ENCODE measurements around the gene AFAP1. TPM values are rescaled to one million over a fixed set of nuclear protein-coding genes. Genes with fewer than 3 reads are reported as not detected.

AFAP1 gene
- total RNA-seq, 1 donor = under 0.01 TPM

DNA sequence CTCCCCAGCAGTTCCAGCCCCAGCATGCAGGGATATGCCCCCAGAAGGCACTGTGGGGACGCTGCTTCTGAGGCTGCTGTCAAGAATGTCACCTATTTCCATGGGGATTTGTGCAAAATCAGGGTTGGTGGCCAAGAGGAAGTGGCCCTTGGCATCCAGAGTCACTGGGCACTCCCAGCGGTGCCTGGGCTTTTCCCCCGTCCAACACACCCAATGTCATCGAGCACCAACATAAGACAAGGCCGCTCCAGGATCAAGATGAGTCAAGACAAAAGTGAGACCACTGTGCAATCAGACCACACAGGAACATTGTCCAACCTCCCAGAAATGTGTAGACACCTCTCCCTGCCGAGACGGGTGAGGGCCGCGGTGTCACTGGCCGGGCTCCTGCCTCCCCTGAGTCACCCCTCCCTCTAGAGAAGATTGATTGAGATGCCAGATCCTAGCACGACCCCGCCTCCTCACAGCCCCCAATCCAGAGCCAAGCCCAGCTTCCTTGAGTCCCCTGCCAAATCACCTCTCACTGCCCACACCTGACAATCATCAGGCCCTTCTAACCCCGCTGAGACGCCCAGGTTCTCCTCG is 194.3 kb downstream of the AFAP1 start:
- DNase-seq (ENCODE audit: low read depth in 2 of 3, low spot score in 2 of 3) = no peak

DNA sequence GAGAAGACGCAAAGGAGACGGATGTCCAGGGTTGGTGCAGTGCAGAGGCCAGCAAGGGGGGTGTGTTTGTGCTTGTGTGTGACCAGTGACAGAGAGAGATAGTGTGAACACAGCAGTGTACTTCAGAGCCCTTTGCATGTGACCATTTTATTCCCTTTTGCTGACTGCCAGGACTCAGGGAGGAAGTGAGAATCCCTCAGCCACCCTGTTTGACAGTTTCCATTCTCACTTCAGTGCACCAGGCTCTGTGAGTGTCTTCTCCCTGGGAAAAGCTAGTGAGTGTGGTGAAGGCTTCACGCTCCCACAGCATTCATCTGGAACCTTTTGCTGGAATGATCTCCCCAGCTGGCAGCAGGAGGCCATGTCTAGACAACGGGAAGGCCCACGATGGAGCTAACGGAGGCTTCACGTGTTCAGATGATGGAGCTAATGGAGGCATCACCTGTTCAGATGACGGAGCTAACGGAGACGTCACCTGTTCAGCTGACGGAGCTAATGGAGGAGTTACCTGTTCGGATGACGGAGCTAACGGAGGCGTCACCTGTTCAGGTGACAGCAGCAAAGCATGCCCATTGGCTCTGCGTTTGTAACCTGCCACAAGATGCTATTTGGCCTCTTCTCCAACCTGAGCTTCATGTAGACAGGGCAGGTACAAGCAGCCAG is 195.4 kb downstream of the AFAP1 start:
- DNase-seq (ENCODE audit: low read depth in 2 of 3, low spot score in 2 of 3) = no peak

DNA sequence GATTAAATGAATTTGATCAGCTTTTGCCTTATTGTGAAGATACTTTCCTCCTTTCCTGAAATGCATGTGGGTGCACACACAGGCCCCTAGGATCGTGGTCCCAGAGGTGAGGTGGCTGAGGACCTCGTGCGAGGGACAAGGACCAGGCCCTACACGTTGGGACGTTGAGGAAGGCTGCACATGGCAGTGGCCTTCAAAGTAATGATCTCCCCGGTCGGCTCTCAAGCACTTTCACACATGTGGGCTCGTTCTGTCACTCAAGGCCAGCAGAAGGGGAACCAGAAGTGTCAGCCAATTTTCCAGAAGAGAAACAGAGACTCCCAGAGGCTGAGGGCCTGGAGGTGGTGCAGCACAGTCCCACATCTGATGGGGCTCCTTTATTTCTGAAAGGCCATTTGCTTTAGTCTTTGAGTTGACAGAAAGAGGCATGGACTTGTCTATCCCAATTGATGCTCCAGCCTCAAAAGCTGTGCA is 196.8 kb downstream of the AFAP1 start:
- no peak for DNase-seq (ENCODE audit: low read depth in 2 of 3, low spot score in 2 of 3)

DNA sequence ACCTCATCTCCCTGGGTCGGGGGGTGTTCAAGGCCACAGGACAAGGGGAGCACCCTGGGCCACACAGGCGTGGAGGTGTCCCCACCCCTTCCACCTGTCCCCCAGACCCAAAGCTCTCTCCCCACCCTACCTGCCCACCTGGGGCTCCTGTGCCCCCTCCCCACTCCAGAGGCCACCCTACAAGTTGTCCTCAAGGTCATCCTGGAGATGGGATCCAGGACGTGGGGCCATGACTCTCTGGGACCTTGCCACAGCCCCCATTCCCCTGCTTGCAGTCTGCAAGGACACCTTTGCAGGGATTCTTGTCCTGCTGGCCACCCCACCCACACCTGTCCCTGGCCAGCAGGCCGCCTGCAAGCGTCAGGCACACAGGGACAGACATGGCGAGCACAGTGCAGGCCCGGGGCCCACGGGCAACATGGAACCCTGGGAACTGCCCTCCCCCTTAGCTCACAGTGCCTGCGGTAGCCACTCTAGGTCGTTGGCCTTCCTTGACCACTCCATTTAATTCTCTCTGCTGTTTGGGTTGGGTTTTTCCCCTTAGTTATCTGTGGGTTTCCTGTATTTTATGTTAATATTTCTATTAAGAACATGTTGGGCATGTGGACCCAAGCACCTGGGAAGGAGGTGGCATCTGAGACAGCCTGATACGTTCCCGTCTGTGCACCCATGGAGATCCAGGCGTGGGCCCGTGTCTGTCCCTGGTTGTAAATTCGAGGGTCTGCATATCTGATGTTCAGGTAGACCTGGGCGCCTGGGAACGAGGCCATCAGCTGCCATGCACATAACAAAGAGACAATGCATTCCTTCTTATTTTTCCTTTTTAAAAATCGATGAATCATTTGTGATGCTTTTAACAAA is 197.5 kb downstream of the AFAP1 start:
- DNase-seq (ENCODE audit: low read depth in 2 of 3, low spot score in 2 of 3) = no peak

DNA sequence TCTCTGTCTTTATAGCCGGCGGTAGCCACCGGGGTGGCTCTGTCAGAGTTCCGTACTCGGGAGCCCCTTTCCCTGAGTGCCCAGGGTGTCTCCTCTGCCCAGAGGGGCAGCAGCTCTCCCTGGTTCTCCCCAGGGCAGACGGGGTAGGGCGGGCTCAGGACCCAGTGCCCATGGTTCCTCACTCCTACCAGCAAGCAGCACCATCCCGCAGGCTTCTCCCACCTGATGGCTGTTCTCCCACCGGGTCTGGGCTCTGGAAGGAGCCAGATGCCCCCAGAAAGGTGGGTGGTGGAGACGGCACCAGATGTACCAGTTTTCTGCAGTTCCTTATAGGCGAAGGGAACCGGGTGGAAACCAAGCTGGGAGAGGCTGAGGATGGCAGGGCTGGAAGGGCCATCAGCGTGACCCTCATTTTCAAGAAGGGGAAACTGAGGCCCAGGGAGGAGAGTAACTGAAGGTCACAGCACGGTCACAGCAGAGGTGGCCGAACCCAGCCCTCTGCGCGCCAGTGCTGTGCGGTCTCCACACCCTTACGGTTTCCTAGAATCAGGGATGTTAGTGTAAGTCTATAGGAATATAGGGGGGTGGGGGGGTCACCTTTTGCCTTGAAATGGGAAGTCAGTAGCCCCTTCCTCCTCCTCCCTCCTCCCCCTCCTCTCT is 198.7 kb downstream of the AFAP1 start:
- no peak for DNase-seq (ENCODE audit: low read depth in 2 of 3, low spot score in 2 of 3)

DNA sequence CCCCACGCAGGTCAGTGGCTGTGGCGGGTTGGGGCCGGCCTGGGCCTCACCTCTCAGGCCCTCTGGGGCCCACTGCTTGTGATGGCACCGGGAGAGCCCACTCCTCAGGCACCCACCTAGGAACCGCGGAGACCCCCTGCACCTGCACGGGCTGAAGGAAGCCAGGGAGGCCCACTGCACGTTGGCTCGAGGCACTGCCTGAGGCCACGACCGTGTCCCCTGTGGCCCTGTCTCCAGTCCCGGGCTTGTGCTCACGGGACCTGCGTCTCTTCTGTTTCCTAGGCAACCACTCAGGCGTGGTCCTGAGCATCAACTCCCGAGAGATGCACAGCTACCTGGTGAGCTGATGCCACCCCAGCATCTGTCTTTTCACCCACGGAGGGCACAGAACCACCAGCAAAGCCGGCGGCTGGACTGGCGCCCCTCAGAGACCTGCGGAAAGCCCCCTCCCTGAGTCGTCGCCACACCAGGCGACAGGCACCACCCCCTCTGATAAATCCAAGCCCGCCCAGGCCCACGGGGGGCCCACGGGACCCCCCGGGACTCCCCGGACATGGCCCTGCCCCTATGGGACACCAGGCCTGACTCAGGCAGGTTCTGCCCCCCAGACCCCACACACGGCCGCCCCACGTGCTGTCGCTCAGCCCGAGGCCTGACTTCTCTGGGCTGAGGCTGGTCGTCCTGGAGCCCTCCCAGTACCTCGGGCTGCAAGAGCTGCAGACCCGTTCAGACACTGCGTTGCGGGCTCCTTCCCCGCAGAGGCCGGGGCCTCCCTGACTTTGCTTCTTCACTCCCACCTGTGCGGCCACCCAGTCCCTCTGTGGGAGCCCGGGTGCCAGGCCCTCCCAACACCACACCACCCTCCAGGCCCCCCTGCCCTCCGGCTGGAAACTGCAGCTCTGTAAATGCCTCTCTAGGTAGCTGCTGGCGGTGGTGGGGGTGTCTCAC is 199.5 kb downstream of the AFAP1 start:
- DNase-seq (ENCODE audit: low read depth in 2 of 3, low spot score in 2 of 3) = no peak

DNA sequence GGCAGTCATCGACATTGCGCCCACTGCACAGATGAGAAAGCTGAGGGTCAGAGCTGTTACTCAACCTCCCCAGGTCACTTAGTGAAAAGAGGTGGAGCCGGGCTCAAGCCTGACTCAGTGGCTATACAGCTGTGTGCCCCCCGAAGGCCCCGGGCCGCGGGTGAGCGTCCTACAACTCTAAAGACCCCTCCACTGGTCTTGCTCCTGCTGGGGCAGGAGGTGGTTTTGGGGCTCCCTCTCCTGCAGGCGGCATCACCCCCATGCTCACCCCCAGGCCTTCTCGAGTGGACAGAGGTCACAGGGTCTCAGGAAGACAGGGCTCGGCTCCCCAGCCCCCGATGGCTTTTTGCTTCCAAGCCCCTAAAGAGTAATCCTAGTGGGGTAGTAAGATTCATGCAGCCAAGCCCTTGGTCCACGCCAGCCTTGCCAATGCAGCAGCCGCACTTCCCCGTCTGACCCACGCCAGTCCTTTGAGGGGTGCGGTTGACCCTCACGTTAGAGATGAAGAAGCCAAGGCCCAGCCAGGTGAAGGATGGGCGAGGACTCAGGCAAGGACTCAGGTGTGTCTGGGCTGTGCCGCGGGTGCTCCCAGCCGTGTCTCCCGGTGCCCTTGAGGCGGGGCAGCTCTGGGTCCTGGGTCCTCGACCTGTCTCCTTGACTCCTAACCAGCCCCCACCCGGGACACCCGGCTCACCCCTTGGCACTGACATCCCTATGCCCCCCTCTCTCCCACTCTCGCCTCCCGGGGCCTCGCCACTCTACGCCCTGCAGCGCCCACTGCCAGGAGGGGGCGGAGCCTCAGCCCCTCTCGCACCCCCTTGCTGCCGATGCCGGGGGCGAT is 200.4 kb downstream of the AFAP1 start:
- DNase-seq (ENCODE audit: low read depth in 2 of 3, low spot score in 2 of 3) = no peak

DNA sequence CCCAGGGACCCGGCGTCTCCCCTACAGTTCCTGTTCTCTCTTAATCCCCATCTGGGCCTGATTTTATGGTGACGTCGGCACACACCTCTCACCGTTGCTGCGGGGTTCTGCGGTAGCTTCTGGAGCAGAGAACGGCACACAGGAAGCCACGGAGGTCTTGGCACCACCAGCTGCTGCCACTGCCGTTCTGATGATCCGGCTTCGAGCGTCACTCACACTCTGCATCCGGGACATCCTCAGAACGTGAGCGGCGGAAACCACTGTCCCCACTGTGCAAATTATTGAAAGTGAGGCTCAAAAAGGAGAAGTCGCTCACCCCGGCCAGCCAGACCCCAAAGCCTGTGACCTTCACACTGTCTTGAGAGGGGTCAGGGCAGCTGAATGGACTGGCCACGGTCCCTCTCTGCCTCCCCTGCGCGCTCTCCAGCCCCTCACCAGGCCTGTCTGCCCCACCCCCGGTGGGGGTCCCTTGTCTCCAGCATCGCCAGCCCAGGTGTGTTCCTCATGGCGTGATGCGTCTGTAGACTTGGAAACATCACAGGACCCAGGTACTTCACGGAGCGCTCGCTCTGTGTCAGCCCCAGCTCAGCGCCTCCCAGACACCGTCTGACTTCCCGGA is 201.1 kb downstream of the AFAP1 start:
- DNase-seq (ENCODE audit: low read depth in 2 of 3, low spot score in 2 of 3) = peak in 1 of 3 donors; percentile 5

DNA sequence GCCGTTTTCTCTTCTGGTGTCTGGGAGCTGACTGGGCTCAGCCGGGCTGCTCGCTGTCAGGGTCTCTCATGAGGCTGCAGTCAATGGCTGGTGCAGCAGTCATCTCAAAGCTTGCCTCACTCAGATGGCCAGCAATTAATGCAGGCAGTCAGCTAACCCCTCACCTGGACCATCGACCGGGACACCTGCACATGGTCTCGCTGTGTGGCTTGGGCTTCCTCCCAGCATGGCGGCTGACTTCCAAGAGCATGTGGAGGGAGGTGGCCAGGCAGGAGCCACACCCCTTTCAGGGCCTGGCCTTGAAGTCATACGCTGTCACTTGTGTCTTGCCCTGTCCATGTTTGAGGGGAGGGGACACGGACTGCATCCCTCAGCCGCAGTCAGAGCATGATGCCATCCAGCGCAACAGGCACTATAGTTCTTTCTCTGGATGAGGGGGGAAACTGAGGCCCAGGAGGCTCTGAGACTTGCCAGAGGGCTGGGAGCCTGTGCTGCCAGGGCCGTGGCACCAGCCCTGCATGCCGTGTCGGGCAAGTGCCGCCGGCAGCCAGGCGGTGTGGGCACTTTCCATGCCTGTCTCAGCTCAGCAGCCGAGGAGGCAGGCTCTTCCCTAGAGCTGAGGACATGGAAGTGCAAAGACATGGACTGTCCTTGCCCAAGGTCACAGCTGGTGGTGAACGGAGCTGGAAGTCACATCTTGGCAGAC is 201.8 kb downstream of the AFAP1 start:
- DNase-seq (ENCODE audit: low read depth in 2 of 3, low spot score in 2 of 3) = no peak

DNA sequence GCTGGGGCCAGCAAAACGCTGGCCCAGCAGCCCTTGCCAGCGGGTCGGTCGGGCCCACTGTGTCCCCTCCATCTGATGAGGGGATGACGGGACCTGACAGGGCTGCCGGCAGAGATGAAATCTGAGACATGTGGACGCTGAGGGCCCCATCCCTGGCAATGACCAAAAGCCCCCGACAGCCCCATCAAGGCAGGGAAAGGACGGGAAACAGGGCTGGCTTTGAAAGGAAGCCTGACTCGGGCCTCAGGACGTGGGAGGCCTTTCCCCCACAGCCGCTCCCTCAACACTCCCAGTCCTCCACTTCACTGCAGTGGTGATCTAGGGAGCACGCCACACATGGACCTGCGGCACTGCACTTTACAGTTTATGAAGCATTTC is 202.4 kb downstream of the AFAP1 start:
- DNase-seq (ENCODE audit: low read depth in 2 of 3, low spot score in 2 of 3) = no peak

DNA sequence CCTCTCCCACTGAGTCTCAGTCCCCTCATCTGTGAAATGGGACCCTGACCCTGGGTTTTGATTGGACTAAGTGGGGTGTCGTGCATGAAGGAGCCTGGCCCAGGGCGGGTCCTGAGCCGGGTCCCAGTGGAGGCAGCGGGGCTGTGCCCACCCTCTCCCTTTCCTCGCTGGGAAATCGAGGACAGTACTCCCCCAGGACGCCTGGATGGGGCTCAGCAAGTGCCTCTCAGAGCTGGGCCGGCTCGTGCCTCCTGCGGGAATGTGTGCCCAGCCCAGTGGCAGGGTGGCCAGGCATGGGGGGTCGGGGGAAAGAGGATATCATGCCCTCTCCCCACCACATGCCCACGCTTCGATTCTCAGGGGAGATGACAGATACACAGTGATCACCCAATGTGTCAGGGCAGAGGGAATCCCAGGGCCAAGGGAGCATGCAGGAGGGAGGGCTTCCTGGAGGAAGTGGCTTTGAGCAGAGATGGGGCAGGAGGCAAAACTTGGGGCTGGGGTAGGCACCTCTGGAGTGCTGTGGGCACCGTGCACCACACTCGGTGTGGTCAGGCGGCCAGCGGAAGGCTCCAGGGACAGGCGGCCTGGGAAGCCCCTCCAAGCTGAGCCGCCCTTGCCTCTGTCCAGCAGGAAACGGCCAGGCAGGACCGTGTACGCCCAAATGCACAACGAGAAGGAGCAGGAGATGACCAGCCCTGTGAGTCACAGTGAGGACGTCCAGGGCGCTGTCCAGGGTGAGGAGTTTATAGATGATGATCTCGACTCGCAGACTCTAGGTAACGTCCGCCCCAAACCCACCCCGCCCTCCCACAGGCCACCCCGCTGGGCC is 203.0 kb downstream of the AFAP1 start:
- no peak for DNase-seq (ENCODE audit: low read depth in 2 of 3, low spot score in 2 of 3)

DNA sequence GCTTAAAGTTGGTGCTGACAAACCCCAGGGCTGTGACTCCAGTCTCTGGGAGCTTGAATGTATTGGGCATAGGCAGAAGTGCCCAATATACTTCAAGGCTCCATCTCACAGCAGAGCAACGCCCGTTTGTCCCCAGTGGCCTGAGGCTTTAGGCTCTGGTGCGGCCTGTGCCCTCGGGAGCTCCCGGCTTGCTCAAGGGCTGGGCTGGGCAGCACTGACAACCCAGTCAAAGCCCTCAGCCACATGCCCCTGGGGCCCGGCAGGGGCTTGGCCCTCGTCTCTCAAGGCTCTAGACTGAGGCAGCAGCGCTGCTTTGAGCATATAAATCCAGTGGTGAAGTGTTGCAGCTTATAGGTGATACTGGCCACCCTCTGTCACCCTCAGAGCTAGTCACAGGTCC is 203.7 kb downstream of the AFAP1 start:
- no peak for DNase-seq (ENCODE audit: low read depth in 2 of 3, low spot score in 2 of 3)

DNA sequence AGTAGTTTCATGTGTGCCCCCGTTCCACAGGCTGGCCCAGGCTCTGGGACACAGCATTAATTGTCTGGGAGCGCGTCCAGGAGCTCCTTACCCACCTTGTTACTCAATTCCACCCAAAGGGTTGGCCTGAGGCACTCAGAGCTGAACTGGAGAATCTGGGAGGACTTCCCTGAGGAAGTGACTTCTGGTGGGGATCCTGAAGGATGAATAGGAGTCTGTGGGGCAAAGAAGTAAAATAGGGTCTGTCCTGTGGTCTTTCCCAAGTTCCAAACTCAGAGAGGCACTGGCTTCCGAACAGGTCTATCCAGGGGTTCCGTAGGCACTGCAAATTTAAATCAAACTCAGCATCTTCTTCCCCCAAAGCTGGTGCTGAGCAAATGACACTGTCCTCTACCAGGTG is 204.3 kb downstream of the AFAP1 start:
- no peak for DNase-seq (ENCODE audit: low read depth in 2 of 3, low spot score in 2 of 3)

DNA sequence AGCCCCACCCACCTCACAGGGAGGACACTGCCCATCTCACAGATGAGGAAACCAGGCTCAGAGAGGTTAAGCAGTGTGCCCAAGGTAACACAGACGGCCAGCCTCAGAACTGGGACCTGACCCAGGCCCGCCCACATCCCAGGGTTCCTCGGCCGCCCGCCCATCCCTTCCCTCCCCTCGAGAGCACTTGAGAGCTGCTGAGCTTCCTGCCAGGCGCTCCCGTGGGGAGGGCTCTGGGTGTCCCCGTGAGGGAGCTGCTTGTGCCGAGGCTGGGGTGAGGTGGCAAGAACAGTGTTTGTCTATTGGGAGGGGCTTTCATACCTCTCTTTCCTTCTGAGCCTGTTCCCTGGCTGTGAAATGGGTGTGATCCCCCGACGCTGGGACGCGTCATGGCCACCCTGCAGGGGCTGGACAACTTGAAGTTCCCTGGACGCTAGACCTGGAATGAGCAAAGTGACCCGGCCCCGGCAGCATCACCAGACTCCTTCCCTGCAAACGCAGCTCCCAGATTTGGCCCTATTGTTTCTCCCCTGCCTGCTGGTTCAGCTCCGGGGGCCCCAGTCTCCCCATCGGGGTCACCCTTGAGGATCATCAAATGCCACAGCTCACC is 204.9 kb downstream of the AFAP1 start:
- no peak for DNase-seq (ENCODE audit: low read depth in 2 of 3, low spot score in 2 of 3)

DNA sequence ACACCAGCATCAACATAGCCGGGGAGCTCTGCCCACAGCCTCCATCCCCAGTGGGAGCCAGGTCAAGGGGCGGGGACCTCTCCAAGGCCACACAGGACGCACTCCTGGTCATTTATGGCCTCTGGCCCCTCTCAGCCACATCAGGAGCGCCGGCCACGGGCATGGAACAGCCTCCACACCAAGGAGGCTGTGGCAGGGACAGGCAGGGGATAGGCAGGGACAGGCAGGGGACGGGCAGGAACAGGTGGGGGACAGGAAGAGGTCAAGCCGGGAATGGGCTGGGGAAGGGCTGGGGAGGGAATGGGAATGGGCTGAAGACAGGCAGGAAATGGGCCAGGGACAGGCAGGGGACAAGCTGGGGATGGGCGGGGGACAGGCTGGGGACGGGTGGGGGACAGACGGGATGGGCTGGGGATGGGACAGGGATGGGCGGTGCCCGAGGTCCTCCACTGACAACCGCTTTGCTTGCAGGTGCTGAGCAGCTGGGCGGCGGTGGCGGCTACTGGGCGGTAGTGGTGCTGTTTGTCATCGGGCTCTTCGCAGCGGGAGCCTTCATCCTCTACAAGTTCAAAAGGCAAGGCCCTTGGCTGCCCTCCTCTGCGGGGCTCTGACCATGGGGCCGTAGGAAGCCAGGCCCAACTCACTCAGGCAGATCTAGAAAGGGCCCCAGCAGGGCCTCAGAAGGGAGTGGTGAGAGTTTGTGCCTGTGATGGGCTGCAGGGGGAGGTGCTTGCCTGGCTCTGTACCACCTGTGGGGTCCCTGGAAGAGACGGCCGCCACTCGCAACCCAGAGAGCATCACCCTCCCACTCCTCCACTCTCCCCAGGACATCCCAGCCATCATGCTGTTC is 205.6 kb downstream of the AFAP1 start:
- DNase-seq (ENCODE audit: low read depth in 2 of 3, low spot score in 2 of 3) = no peak

DNA sequence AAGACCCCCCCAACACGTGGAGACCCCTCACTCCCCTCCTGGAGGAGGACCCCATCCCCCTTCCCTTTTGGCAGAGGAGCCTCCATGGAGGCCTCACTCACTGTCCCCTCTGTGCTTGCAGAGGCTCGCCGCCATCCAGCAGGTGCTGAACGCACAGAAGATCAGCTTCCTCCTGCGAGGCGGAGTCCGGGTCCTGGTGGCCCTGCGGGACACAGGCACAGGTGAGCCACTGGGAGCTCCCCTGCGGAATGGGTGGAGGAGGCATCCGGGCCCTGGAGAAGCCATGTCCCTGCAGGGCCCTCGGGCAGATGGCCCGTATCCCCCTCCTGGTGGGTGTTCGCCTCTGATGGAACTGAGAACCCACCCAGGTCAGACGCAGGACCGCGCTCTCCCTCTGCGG is 206.5 kb downstream of the AFAP1 start:
- no peak for DNase-seq (ENCODE audit: low read depth in 2 of 3, low spot score in 2 of 3)

Measured in hematopoietic multipotent progenitor cell (in vitro differentiated cells).